GDM1 (cell line): ENCODE data around the gene ZMAT3.
"Not testable (repeated sequence)": the region's sequence is repeated elsewhere in the genome, so short reads cannot be mapped to it uniquely, and the experiment has no call there.

Source experiments
- DNase-seq: peaks from one replicate; lab custom pipeline; 2025; lab: John Stamatoyannopoulos, UW

The ZMAT3 gene

GRCh38 chr3:179068779-179069530 is 2.7 kb downstream of the ZMAT3 start:
- no peak for DNase-seq

- no peak for DNase-seq
Measured at GRCh38 chr3:179067839-179068238, 3.8 kb downstream of the ZMAT3 start.

- DNase-seq, result no peak
Measured at GRCh38 chr3:179067291-179067690, 4.3 kb downstream of the ZMAT3 start.

GRCh38 chr3:179063945-179064560 is 7.6 kb downstream of the ZMAT3 start:
- DNase-seq, result no peak

- no peak for DNase-seq
Measured at GRCh38 chr3:179056326-179056725, 15.3 kb downstream of the ZMAT3 start.

- not testable (repeated sequence) for DNase-seq
Measured at GRCh38 chr3:179054565-179054964, 17.0 kb downstream of the ZMAT3 start.

- DNase-seq, result no peak
Measured at GRCh38 chr3:179046497-179047353, 24.9 kb downstream of the ZMAT3 start.

- DNase-seq, result no peak
Measured at GRCh38 chr3:179045719-179046402, 25.7 kb downstream of the ZMAT3 start.

GRCh38 chr3:179038899-179039251 is 32.7 kb downstream of the ZMAT3 start:
- not testable (repeated sequence) for DNase-seq

GRCh38 chr3:179038216-179038898 is 33.3 kb downstream of the ZMAT3 start:
- DNase-seq, result no peak

- no peak for DNase-seq
Measured at GRCh38 chr3:179037351-179037750, 34.3 kb downstream of the ZMAT3 start.

GRCh38 chr3:179036626-179037300 is 34.8 kb downstream of the ZMAT3 start:
- no peak for DNase-seq

- DNase-seq, result no peak
Measured at GRCh38 chr3:179036226-179036625, 35.4 kb downstream of the ZMAT3 start.

GRCh38 chr3:179035232-179035631 is 36.4 kb downstream of the ZMAT3 start:
- no peak for DNase-seq

GRCh38 chr3:179033304-179033657 is 38.3 kb downstream of the ZMAT3 start:
- not testable (repeated sequence) for DNase-seq

GRCh38 chr3:179032454-179033303 is 38.9 kb downstream of the ZMAT3 start:
- not testable (repeated sequence) for DNase-seq

- DNase-seq, result no peak
Measured at GRCh38 chr3:179029096-179029495, 42.5 kb downstream of the ZMAT3 start.

GRCh38 chr3:179028408-179028807 is 43.2 kb downstream of the ZMAT3 start:
- DNase-seq, result no peak

GRCh38 chr3:179027326-179027900 is 44.2 kb downstream of the ZMAT3 start:
- no peak for DNase-seq

- DNase-seq, result no peak
Measured at GRCh38 chr3:179026636-179027035, 45.0 kb downstream of the ZMAT3 start.
